Mesenchymal stem cell (in vitro differentiated cells and primary cell): Measurements from ENCODE around the gene KCNH2.
A peak's percentile ranks its signal among the peaks of the same experiment; 100 is the strongest.

Experiments
- DNase-seq: peaks from one replicate; pipeline ENCODE4 v3.0.0-alpha.2; 2013
- H2AFZ ChIP-seq: one replicate; pipeline ENCODE4 v1.6.1; 2013; ENCODE audit warnings: low read depth, mild to moderate bottlenecking, control low read depth, inconsistent platforms, low read length, moderate library complexity
- H2AK5ac ChIP-seq: 2 replicates; pipeline ENCODE4 v1.6.1; 2013; ENCODE audit warnings: low read length, moderate library complexity, mild to moderate bottlenecking, inconsistent platforms; ENCODE audit not compliant: severe bottlenecking
- H2BK120ac ChIP-seq: one replicate; pipeline ENCODE4 v1.6.1; 2013; ENCODE audit warnings: low read depth, mild to moderate bottlenecking, inconsistent platforms, low read length, moderate library complexity
- H2BK12ac ChIP-seq, 2 experiments: one replicate each; pipeline ENCODE4 v1.6.1; 2013; ENCODE audit warnings: inconsistent platforms in 2 of 2, low read length in 2 of 2, mild to moderate bottlenecking in 2 of 2, moderate library complexity in 2 of 2, control low read depth in 1 of 2
- H2BK15ac ChIP-seq: one replicate; pipeline ENCODE4 v1.6.1; 2013; ENCODE audit warnings: mild to moderate bottlenecking, low read depth, inconsistent platforms; ENCODE audit not compliant: poor library complexity, severe bottlenecking
- H2BK5ac ChIP-seq: 2 replicates; pipeline ENCODE4 v1.6.1; 2013; ENCODE audit warnings: low read depth, mild to moderate bottlenecking, low read length, control low read depth, inconsistent platforms; ENCODE audit not compliant: poor library complexity, severe bottlenecking
- H3K14ac ChIP-seq, 2 experiments: one replicate each; pipeline ENCODE4 v1.6.1; 2013; ENCODE audit warnings: inconsistent platforms in 2 of 2, low read length in 2 of 2, control low read depth in 1 of 2, mild to moderate bottlenecking in 1 of 2, moderate library complexity in 1 of 2
- H3K18ac ChIP-seq, 2 experiments: one replicate each; pipeline ENCODE4 v1.6.1; 2013; ENCODE audit warnings: inconsistent platforms in 2 of 2, low read length in 2 of 2, control low read depth in 1 of 2, low read depth in 1 of 2, mild to moderate bottlenecking in 1 of 2
- H3K23ac ChIP-seq, 2 experiments: one replicate each; pipeline ENCODE4 v1.6.1; 2013; ENCODE audit warnings: inconsistent platforms in 2 of 2, low read length in 2 of 2, mild to moderate bottlenecking in 2 of 2, moderate library complexity in 2 of 2, control low read depth in 1 of 2
- H3K27ac ChIP-seq: 2 replicates; pipeline ENCODE4 v1.5.1; 2013; ENCODE audit warnings: mild to moderate bottlenecking, moderate library complexity, low read length, control low read depth, inconsistent platforms; ENCODE audit not compliant: poor library complexity, severe bottlenecking
- H3K27me3 ChIP-seq, 2 experiments: 2 replicates each; pipeline versions ENCODE4 v1.6.1 to v1.7.0; 2013; ENCODE audit warnings: low read length in 2 of 2, mild to moderate bottlenecking in 2 of 2, moderate library complexity in 2 of 2, control low read depth in 1 of 2, inconsistent platforms in 1 of 2; ENCODE audit not compliant: control insufficient read depth in 1 of 2, insufficient read depth in 1 of 2
- H3K36me3 ChIP-seq, 2 experiments: 2 replicates each; pipeline versions ENCODE4 v1.6.1 to v1.7.0; 2013; ENCODE audit warnings: low read length in 2 of 2, control low read depth in 1 of 2, inconsistent platforms in 1 of 2, low read depth in 1 of 2, mild to moderate bottlenecking in 1 of 2; ENCODE audit not compliant: insufficient read depth in 2 of 2, control insufficient read depth in 1 of 2
- H3K4ac ChIP-seq, 2 experiments: one replicate each; pipeline ENCODE4 v1.6.1; 2013; ENCODE audit warnings: inconsistent platforms in 2 of 2, low read length in 2 of 2, mild to moderate bottlenecking in 2 of 2, moderate library complexity in 2 of 2, control low read depth in 1 of 2, low read depth in 1 of 2
- H3K4me1 ChIP-seq: 2 replicates; pipeline ENCODE4 v1.6.1; 2013; ENCODE audit warnings: low read depth, low read length, control low read depth; ENCODE audit not compliant: control insufficient read depth, insufficient read depth
- H3K4me2 ChIP-seq: 2 replicates; pipeline ENCODE4 v1.6.1; 2013; ENCODE audit warnings: low read length, mild to moderate bottlenecking, inconsistent platforms; ENCODE audit not compliant: poor library complexity, severe bottlenecking
- H3K4me3 ChIP-seq, 2 experiments: 2 replicates each; pipeline versions ENCODE4 v1.5.1 to v1.7.0; 2013; ENCODE audit warnings: low read length in 2 of 2, mild to moderate bottlenecking in 2 of 2, control low read depth in 1 of 2, low read depth in 1 of 2; ENCODE audit not compliant: insufficient read depth in 1 of 2
- H3K79me1 ChIP-seq: replicated peaks from 2 replicates; pipeline ENCODE4 v1.6.1; 2013; ENCODE audit warnings: mild to moderate bottlenecking, control low read depth, low read length, inconsistent platforms; ENCODE audit not compliant: poor library complexity, severe bottlenecking
- H3K9ac ChIP-seq: 2 replicates; pipeline ENCODE4 v1.7.0; 2013; ENCODE audit warnings: mild to moderate bottlenecking, low read length, moderate library complexity
- H3K9me3 ChIP-seq: 2 replicates; pipeline ENCODE4 v1.7.0; 2013; ENCODE audit warnings: mild to moderate bottlenecking, low read length; ENCODE audit not compliant: control insufficient read depth
- H4K8ac ChIP-seq: one replicate; pipeline ENCODE4 v1.6.1; 2013; ENCODE audit warnings: inconsistent platforms, mild to moderate bottlenecking, low read length, moderate library complexity
- H4K91ac ChIP-seq: one replicate; pipeline ENCODE4 v1.6.1; 2013; ENCODE audit warnings: mild to moderate bottlenecking, low read length, inconsistent platforms
- whole genome bisulfite sequencing: methylation state at CpG from one replicate; pipeline ENCODE4 v1.1.7; 2013; ENCODE audit warnings: mixed read lengths; 5-methylcytosine and 5-hydroxymethylcytosine counted together

The KCNH2 gene

GRCh38 chr7:150997817-150998216, 19.7 kb upstream of the KCNH2 start:
- Histone ChIP-seq H3K4me2 (no peak overlapping the region), H3K9me3 (no peaks in the 10 kb centered on the region), H3K9ac (no peak overlapping the region), H3K4ac (no peak overlapping the region), H3K14ac (no peak overlapping the region), H4K8ac (no peak overlapping the region), H3K36me3 (no peaks in the 10 kb centered on the region), H3K23ac (no peak overlapping the region), H2BK15ac (no peak overlapping the region), H3K79me1 (no peaks in the 10 kb centered on the region), H2AFZ (no peak overlapping the region), H4K91ac (peak overlapping the region; percentile 31), H3K4me3 (no peak overlapping the region), H2BK120ac (no peak overlapping the region), H2BK12ac (no peak overlapping the region), H2BK5ac (no peak overlapping the region), H3K4me1 (no peaks in the 10 kb centered on the region), H2AK5ac (no peak overlapping the region), H3K18ac (no peak overlapping the region), H3K27ac (no peak overlapping the region), H3K27me3 (peaks cover 13 to 54% of the 10 kb centered on the region in 2 experiments)
- DNase-seq = no peak
- 90% methylated on average over 5 of the region's 5 CpGs for WGBS

- no peak overlapping the region for H3K4ac ChIP-seq
- no peak for DNase-seq
- no peak overlapping the region for H3K4me3 ChIP-seq
- H3K27ac ChIP-seq = no peak overlapping the region
- H3K4me1 ChIP-seq = no peaks in the 10 kb centered on the region
- no peak overlapping the region for H2BK120ac ChIP-seq
- H2BK5ac ChIP-seq = no peak overlapping the region
- no peak overlapping the region for H2BK15ac ChIP-seq
- H3K4me2 ChIP-seq = no peak overlapping the region
- H2AFZ ChIP-seq = no peak overlapping the region
- no peak overlapping the region for H3K14ac ChIP-seq
- WGBS = 95% methylated on average over 8 of the region's 8 CpGs
- H3K9me3 ChIP-seq = no peaks in the 10 kb centered on the region
- no peaks in the 10 kb centered on the region for H3K79me1 ChIP-seq
- no peak overlapping the region for H3K9ac ChIP-seq
- peak overlapping the region in 1 of 2 experiments; percentile 64 for H2BK12ac ChIP-seq
- H3K27me3 ChIP-seq = peaks cover 12 to 49% of the 10 kb centered on the region in 2 experiments
- no peak overlapping the region for H4K91ac ChIP-seq
- peak overlapping the region; percentile 29 to 80 for H3K18ac ChIP-seq
- H4K8ac ChIP-seq = peak overlapping the region; percentile 95
- H2AK5ac ChIP-seq = no peak overlapping the region
- H3K36me3 ChIP-seq = no peaks in the 10 kb centered on the region
- H3K23ac ChIP-seq = no peak overlapping the region
These were observed 19.0 kb upstream of the KCNH2 start for GRCh38 chr7:150997075-150997511.

GRCh38 chr7:150996376-150997074, 18.4 kb upstream of the KCNH2 start:
- DNase-seq = no peak
- no peak overlapping the region for H2AK5ac ChIP-seq
- H3K27ac ChIP-seq = no peak overlapping the region
- H2BK5ac ChIP-seq = no peak overlapping the region
- peak overlapping the region; percentile 30 to 64 for H2BK12ac ChIP-seq
- H2BK120ac ChIP-seq = peak overlapping the region; percentile 42
- no peaks in the 10 kb centered on the region for H3K36me3 ChIP-seq
- peak overlapping the region; percentile 95 for H4K8ac ChIP-seq
- H3K23ac ChIP-seq = no peak overlapping the region
- H3K27me3 ChIP-seq = peaks cover 12 to 43% of the 10 kb centered on the region in 2 experiments
- peak overlapping the region; percentile 46 for H2BK15ac ChIP-seq
- H2AFZ ChIP-seq = no peak overlapping the region
- no peak overlapping the region for H3K4me2 ChIP-seq
- H3K4ac ChIP-seq = no peak overlapping the region
- peak overlapping the region; percentile 29 to 80 for H3K18ac ChIP-seq
- H3K79me1 ChIP-seq = no peaks in the 10 kb centered on the region
- no peaks in the 10 kb centered on the region for H3K4me1 ChIP-seq
- H3K4me3 ChIP-seq = no peak overlapping the region
- H3K9ac ChIP-seq = no peak overlapping the region
- no peaks in the 10 kb centered on the region for H3K9me3 ChIP-seq
- 45% methylated on average over 31 of the region's 31 CpGs for WGBS
- no peak overlapping the region for H3K14ac ChIP-seq
- peak overlapping the region; percentile 94 for H4K91ac ChIP-seq

- H3K18ac ChIP-seq = peak overlapping the region in 1 of 2 experiments; percentile 77
- H3K27ac ChIP-seq = no peak overlapping the region
- peak overlapping the region in 1 of 2 experiments; percentile 1 for H3K14ac ChIP-seq
- peaks cover 12% of the 10 kb centered on the region for H3K9me3 ChIP-seq
- no peaks in the 10 kb centered on the region for H3K36me3 ChIP-seq
- no peak overlapping the region for H2BK120ac ChIP-seq
- H3K4me3 ChIP-seq = no peak overlapping the region
- no peak for DNase-seq
- H4K8ac ChIP-seq = peak overlapping the region; percentile 51
- H2BK15ac ChIP-seq = peak overlapping the region; percentile 44
- H3K79me1 ChIP-seq = no peaks in the 10 kb centered on the region
- peak overlapping the region; percentile 65 for H2AFZ ChIP-seq
- H3K27me3 ChIP-seq = peaks cover 19 to 36% of the 10 kb centered on the region in 2 experiments
- no peak overlapping the region for H3K9ac ChIP-seq
- H3K23ac ChIP-seq = no peak overlapping the region
- peak overlapping the region; percentile 7 for H4K91ac ChIP-seq
- WGBS = 81% methylated on average over 17 of the region's 19 CpGs
- peak overlapping the region in 1 of 2 experiments; percentile 91 for H2BK12ac ChIP-seq
- peak overlapping the region; percentile 32 to 40 for H3K4ac ChIP-seq
- H3K4me1 ChIP-seq = no peaks in the 10 kb centered on the region
- H2AK5ac ChIP-seq = no peak overlapping the region
- H2BK5ac ChIP-seq = no peak overlapping the region
- H3K4me2 ChIP-seq = no peak overlapping the region
These were observed 16.9 kb upstream of the KCNH2 start for GRCh38 chr7:150994838-150995510.
